CD8-positive, alpha-beta memory T cell (primary cell): ENCODE measurements around the gene OR7A5. TPM values are rescaled to one million over a fixed set of nuclear protein-coding genes. Genes with fewer than 3 reads are reported as not detected.
"Not testable (repeated sequence)": the region's sequence is repeated elsewhere in the genome, so short reads cannot be mapped to it uniquely, and the experiment has no call there.

Experiments used
- CTCF ChIA-PET: fragments of 350-600 bp; sonication (Branson Sonifier 250); formaldehyde crosslinking; loops from one replicate; lab custom pipeline; 2021; ENCODE audit warnings: antibody characterized with exemption; lab: Charles Lee
- POLR2A ChIA-PET: fragments of 350-600 bp; sonication (Branson Sonifier 250); formaldehyde crosslinking; loops from one replicate; lab custom pipeline; 2021; ENCODE audit warnings: antibody characterized with exemption; lab: Charles Lee
- DNase-seq, 5 donors: peaks; one replicate each; pipeline versions ENCODE4 v3.0.0 to v3.0.0-alpha.2; 2020 to 2022; ENCODE audit warnings: mixed read lengths in 1 of 5
- H3K27ac ChIP-seq: one replicate; pipeline ENCODE4 v1.7.0; 2013; ENCODE audit warnings: low read depth, mild to moderate bottlenecking, low read length, moderate library complexity
- H3K27me3 ChIP-seq: 2 replicates; pipeline ENCODE4 v1.7.0; 2013; ENCODE audit warnings: low read length, mild to moderate bottlenecking; ENCODE audit not compliant: insufficient read depth, poor library complexity, severe bottlenecking
- H3K36me3 ChIP-seq: 2 replicates; pipeline ENCODE4 v1.7.0; 2013; ENCODE audit warnings: mild to moderate bottlenecking, low read length, moderate library complexity; ENCODE audit not compliant: insufficient read depth
- H3K4me1 ChIP-seq: 2 replicates; pipeline ENCODE4 v1.7.0; 2013; ENCODE audit warnings: mild to moderate bottlenecking, low read length, moderate library complexity; ENCODE audit not compliant: insufficient read depth
- H3K4me3 ChIP-seq: 2 replicates; pipeline ENCODE4 v1.7.0; 2013; ENCODE audit warnings: mild to moderate bottlenecking, low read length
- H3K9me3 ChIP-seq: 2 replicates; pipeline ENCODE4 v1.7.0; 2013; ENCODE audit warnings: mild to moderate bottlenecking, low read length
- H3K27ac Mint-ChIP-seq, 8 donors: one replicate each; pipeline ENCODE4 v1.8.0; 2020 to 2021; ENCODE audit warnings: mixed read lengths in 8 of 8, mild to moderate bottlenecking in 6 of 8, inconsistent platforms in 3 of 8, moderate library complexity in 3 of 8
- H3K27me3 Mint-ChIP-seq, 2 donors: one replicate each; pipeline ENCODE4 v1.8.0; 2020 to 2021; ENCODE audit warnings: mixed read lengths in 2 of 2, mild to moderate bottlenecking in 1 of 2, moderate library complexity in 1 of 2
- H3K36me3 Mint-ChIP-seq, 3 donors: one replicate each; pipeline ENCODE4 v1.8.0; 2020 to 2021; ENCODE audit warnings: mixed read lengths in 3 of 3, inconsistent platforms in 1 of 3, mild to moderate bottlenecking in 1 of 3
- H3K4me1 Mint-ChIP-seq, 3 donors: one replicate each; pipeline ENCODE4 v1.8.0; 2020 to 2021; ENCODE audit warnings: mixed read lengths in 3 of 3, inconsistent platforms in 1 of 3, mild to moderate bottlenecking in 1 of 3
- H3K4me3 Mint-ChIP-seq, 7 donors: one replicate each; pipeline ENCODE4 v1.8.0; 2020 to 2021; ENCODE audit warnings: mixed read lengths in 7 of 7, mild to moderate bottlenecking in 6 of 7, moderate library complexity in 4 of 7, inconsistent platforms in 2 of 7
- H3K9me3 Mint-ChIP-seq, 5 donors: one replicate each; pipeline ENCODE4 v1.8.0; 2020 to 2022; ENCODE audit warnings: mixed read lengths in 5 of 5, mild to moderate bottlenecking in 3 of 5, moderate library complexity in 2 of 5, inconsistent platforms in 1 of 5
- polyA plus RNA-seq: library from polyadenylated mRNA; unstranded; fragments of 300-500 nt; fragmentation: Illumina TruSeq; gene quantifications from one replicate; pipeline ENCODE4 v1.2.3, GENCODE V29; 2021
- total RNA-seq, 2 experiments: library from RNA; stranded (reverse); gene quantifications; one replicate each; pipeline ENCODE4 v1.2.3, GENCODE V29; 2021

Gene OR7A5
- total and polyA plus RNA-seq, 3 experiments from 2014 or later, result not detected

DNA sequence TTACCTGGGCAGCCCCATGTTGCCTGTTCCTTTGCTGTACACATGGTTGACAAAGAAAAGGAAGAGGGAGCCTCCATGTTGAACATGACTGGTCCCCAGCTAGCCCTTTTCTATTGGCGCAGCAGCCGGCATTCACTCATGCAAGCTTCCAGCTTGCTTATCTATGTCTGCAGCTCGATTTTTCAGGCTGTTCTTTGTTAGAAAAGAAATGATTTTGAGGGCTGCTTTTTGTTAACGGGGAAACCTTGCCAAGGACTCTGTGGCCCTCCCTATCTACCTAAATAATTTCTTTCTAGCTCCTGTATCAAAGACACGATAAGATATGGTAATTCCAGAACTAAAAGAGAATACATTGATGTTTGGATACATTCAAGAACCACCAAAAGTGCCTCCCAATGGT lies 36.2 kb downstream of the OR7A5 start:
- Histone ChIP-seq H3K36me3 (no peaks in the 10 kb centered on the region), H3K4me3 (no peak overlapping the region), H3K27me3 (no peaks in the 10 kb centered on the region), H3K9me3 (no peaks in the 10 kb centered on the region), H3K4me1 (no peaks in the 10 kb centered on the region), H3K27ac (no peak overlapping the region)
- Mint-ChIP-seq H3K4me3 (no peak overlapping the region), H3K4me1 (no peaks in the 10 kb centered on the region), H3K27ac (no peak overlapping the region), H3K27me3 (peaks cover 9 to 41% of the 10 kb centered on the region in 2 donors), H3K36me3 (no peaks in the 10 kb centered on the region), H3K9me3 (no peaks in the 10 kb centered on the region)
- no peak for DNase-seq
- POLR2A ChIA-PET, result no interaction called here
- CTCF ChIA-PET, result no interaction called here

DNA sequence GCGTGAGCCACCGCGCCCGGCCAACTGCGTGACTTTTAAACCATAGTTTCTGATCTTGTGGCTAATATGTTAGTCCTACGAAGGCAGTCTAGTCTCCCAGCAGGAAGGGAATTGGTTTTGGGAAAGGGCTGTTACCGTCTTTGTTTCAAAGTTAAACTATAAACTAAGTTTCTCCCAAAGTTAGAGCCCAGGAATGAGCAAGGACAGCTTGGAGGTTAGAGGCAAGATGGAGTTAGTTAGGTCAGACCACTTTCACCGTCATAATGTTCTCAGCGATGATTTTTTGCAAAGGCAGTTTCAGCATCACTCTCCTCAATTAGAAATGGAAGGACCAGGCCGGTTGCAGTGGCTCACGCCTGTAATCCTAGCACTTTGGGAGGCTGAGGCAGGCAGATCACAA lies 39.0 kb downstream of the OR7A5 start:
- CTCF ChIA-PET, result no interaction called here
- no peak overlapping the region for H3K4me3 ChIP-seq

DNA sequence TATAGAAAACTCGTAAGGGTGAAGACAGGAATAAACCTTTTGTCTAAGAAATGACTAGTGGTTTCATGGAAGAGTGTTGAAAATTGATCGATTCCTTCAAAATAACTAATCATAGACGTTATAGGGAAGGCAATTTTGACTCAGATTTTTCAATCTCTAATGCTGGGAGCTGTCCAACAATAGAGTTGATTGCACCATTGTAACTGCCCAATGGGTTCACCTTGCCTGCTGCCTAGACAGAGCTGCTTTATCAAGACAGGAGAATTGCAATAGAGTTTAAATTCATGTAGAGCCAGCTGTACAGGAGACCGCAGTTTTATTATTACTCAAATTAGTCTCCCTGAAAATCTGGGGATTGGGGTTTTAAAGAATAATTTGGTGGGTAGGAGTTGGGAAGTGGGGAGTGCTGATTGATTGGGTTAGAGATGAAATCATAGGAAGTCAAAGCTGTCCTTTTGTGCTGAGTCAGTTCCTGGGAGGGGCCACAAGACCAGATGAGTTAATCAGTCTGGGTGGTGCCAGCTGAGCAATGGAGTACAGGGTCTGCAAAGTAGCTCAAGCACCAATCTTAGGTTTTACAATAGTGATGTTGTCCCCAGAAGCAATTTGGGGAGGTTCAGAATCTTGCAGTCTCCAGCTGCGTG lies 39.8 kb downstream of the OR7A5 start:
- peaks cover 10 to 43% of the 10 kb centered on the region in 2 donors for H3K27me3 Mint-ChIP-seq
- Histone ChIP-seq H3K27ac (no peak overlapping the region), H3K36me3 (no peaks in the 10 kb centered on the region), H3K4me1 (no peaks in the 10 kb centered on the region), H3K27me3 (no peaks in the 10 kb centered on the region), H3K4me3 (no peak overlapping the region), H3K9me3 (no peaks in the 10 kb centered on the region)
- no peaks in the 10 kb centered on the region for H3K4me1 Mint-ChIP-seq
- no peaks in the 10 kb centered on the region for H3K36me3 Mint-ChIP-seq
- no peak for DNase-seq
- H3K27ac Mint-ChIP-seq, result no peak overlapping the region
- H3K4me3 Mint-ChIP-seq, result no peak overlapping the region
- ChIA-PET POLR2A (no interaction called here), CTCF (no interaction called here)
- H3K9me3 Mint-ChIP-seq, result no peaks in the 10 kb centered on the region

More for the DNA sequence above, 39.0 kb downstream of the OR7A5 start:
- Mint-ChIP-seq H3K9me3 (no peaks in the 10 kb centered on the region), H3K4me3 (no peak overlapping the region), H3K27me3 (peaks cover 11 to 47% of the 10 kb centered on the region in 2 donors), H3K4me1 (no peaks in the 10 kb centered on the region), H3K36me3 (no peaks in the 10 kb centered on the region), H3K27ac (no peak overlapping the region)
- Histone ChIP-seq H3K27ac (no peak overlapping the region), H3K36me3 (no peaks in the 10 kb centered on the region), H3K9me3 (no peaks in the 10 kb centered on the region), H3K4me1 (no peaks in the 10 kb centered on the region), H3K27me3 (no peaks in the 10 kb centered on the region)
- POLR2A ChIA-PET, result no interaction called here
- DNase-seq, result no peak

DNA sequence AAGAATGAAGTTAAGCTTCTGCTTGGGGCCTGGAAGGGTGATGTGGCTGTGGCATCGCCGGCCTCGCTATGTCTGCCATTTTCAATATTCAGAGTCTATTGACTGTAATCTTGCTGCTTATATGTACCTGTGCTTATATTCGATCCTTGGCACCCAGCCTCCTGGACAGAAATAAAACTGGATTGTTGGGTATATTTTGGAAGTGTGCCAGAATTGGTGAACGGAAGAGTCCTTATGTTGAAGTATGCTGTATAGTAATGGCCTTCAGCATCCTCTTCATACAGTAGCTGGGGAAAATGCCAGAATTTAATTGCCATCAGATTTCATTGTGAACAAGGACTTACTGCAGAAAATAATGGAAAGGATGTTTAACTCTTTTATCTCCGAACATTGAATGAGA lies 42.7 kb downstream of the OR7A5 start:
- H3K27me3 ChIP-seq, H3K36me3 ChIP-seq, H3K4me1 ChIP-seq, H3K4me1 Mint-ChIP-seq, POLR2A ChIA-PET, H3K36me3 Mint-ChIP-seq, CTCF ChIA-PET, H3K27ac Mint-ChIP-seq, H3K9me3 ChIP-seq, H3K27ac ChIP-seq, DNase-seq, H3K9me3 Mint-ChIP-seq, H3K4me3 Mint-ChIP-seq, H3K4me3 ChIP-seq: not testable (repeated sequence)
- peaks cover 11 to 51% of the 10 kb centered on the region in 2 donors for H3K27me3 Mint-ChIP-seq

DNA sequence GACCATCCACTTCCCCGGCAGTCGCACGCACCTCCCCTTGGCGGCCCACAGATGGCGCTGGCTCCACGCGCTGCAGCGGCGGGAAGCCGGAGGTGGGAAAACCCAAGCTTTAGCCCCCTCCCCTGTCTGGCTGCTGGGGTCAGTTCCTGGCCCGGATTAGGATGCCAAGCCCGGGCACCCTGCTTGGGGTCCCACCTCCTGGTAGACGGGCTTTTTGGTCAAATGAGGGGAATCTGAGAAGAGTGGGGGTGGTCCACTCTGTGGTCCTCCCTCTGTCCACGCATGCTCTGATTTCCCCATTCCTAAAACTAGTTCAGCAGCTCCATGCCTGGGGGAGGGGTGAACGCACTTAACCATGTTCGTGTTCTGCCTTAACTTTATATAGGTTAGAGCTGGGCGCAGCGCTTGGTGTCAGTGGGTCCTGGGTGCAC lies 48.5 kb downstream of the OR7A5 start:
- no peaks in the 10 kb centered on the region for H3K9me3 ChIP-seq
- ChIA-PET CTCF (no interaction called here), POLR2A (no interaction called here)
- H3K9me3 Mint-ChIP-seq, result peaks cover 0 to 8% (median 1%) of the 10 kb centered on the region in 5 donors
- H3K4me1 Mint-ChIP-seq, result peaks cover 12 to 16% (median 13%) of the 10 kb centered on the region in 3 donors
- H3K4me3 Mint-ChIP-seq, result no peak overlapping the region
- H3K27me3 ChIP-seq, result no peaks in the 10 kb centered on the region
- no peak overlapping the region for H3K27ac Mint-ChIP-seq
- H3K27me3 Mint-ChIP-seq, result peaks cover 8 to 44% of the 10 kb centered on the region in 2 donors
- DNase-seq, result no peak
- no peaks in the 10 kb centered on the region for H3K36me3 ChIP-seq
- H3K4me3 ChIP-seq, result no peak overlapping the region
- peaks cover 11% of the 10 kb centered on the region for H3K4me1 ChIP-seq
- H3K36me3 Mint-ChIP-seq, result no peaks in the 10 kb centered on the region
- H3K27ac ChIP-seq, result no peak overlapping the region

DNA sequence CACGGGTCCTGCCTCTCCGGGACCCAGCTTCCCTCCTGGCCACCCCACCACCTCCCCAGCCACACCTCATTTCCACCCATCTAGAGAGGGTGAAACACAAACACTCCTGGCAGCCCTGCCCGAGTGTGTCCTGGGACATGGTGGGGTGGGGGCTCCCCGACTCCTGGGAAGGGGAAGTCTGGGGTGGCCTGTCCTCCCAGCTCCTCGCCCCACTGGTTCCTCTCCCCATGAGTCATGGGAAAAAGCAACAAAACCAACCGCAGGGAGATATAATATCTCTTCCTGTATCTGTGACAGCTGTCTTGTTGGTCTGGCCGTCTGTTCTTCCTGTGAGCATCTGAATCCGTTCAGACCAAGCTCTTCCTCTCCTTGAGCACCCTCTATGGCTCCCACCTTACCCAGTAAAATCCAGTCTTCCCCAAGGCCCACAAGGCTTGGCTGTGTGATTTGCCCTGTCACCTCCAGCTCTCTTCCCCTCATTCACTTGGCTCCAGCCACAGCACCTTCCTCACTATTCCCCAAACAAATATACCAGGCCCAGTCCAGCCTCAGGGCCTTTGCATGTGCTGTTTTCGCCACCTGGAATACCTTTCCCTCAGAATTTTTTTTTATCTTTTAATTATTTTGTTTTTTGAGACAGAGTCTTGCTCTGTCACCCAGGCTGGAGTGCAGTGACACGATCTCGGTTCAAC lies 49.7 kb downstream of the OR7A5 start:
- H3K9me3 ChIP-seq, H3K36me3 Mint-ChIP-seq, CTCF ChIA-PET, H3K36me3 ChIP-seq, H3K4me3 ChIP-seq, H3K9me3 Mint-ChIP-seq, DNase-seq, POLR2A ChIA-PET, H3K27me3 ChIP-seq: not testable (repeated sequence)
- Mint-ChIP-seq H3K27ac (peak overlapping the region in 2 of 8 donors; percentile 70 to 83), H3K4me1 (peaks cover 12 to 16% (median 13%) of the 10 kb centered on the region in 3 donors), H3K27me3 (peaks cover 8 to 42% of the 10 kb centered on the region in 2 donors), H3K4me3 (peak overlapping the region in 1 of 7 donors; percentile 17)
- Histone ChIP-seq H3K4me1 (peaks cover 11% of the 10 kb centered on the region), H3K27ac (peak overlapping the region; percentile 16)

DNA sequence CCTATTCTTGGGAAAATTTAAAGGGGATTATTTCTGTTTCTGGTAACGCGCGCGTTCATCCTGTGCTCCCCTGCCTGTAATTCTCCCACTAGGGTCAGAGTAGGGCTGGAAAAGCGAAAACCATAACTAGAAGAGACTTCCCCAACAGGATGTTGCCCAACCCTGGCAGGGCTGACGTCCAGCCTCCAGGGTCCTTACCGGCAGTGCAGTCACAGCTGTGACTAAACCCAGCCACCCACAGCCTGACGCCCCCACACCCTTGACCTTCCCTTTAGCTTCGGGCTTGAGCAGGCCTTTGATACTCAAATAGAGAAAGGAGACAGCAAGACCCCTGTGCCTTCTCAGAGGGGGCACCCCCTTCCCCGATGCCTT lies 50.3 kb downstream of the OR7A5 start:
- Histone ChIP-seq H3K27ac (peak overlapping the region; percentile 16), H3K4me1 (peaks cover 11% of the 10 kb centered on the region)
- H3K36me3 Mint-ChIP-seq, H3K9me3 ChIP-seq, CTCF ChIA-PET, H3K36me3 ChIP-seq, H3K27me3 ChIP-seq, H3K4me3 Mint-ChIP-seq, POLR2A ChIA-PET, H3K4me3 ChIP-seq, H3K27ac Mint-ChIP-seq, H3K9me3 Mint-ChIP-seq, DNase-seq: not testable (repeated sequence)
- Mint-ChIP-seq H3K27me3 (peaks cover 11 to 42% of the 10 kb centered on the region in 2 donors), H3K4me1 (peaks cover 12 to 16% (median 13%) of the 10 kb centered on the region in 3 donors)

DNA sequence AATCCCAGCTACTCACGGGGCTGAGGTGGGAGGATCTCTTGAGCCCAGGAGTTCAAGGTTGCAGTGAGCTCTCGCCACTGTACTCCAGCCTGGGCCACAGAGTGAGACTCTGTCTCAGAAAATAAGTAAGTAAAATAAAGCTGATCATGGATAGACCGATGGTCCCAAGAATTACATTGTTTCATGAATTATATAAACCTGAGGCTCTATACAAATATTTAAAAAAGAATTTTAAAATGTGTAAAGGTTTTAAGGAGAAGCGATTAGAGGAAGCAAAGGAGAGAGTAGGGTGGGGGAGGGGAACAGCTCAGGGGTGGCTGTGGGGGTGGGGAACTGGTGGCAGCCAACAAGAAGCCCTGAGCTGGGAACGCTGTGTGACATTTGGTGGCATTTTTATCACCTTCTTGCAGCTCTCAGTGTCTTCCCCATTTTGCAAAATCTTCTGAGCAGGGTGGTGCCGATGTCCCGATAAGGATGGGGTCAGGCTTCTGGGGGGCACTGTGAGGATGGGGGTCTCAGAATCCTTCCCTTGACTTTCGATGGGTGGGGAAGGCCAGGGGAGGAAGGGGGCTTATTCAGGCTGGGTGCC lies 51.5 kb downstream of the OR7A5 start:
- H3K27ac Mint-ChIP-seq, H3K36me3 ChIP-seq, H3K27me3 ChIP-seq, DNase-seq, H3K4me3 ChIP-seq, CTCF ChIA-PET, H3K4me3 Mint-ChIP-seq, H3K9me3 ChIP-seq, POLR2A ChIA-PET, H3K36me3 Mint-ChIP-seq, H3K9me3 Mint-ChIP-seq: not testable (repeated sequence)
- H3K4me1 Mint-ChIP-seq, result peaks cover 12 to 16% (median 13%) of the 10 kb centered on the region in 3 donors
- H3K27me3 Mint-ChIP-seq, result peaks cover 11 to 46% of the 10 kb centered on the region in 2 donors
- H3K4me1 ChIP-seq, result peaks cover 11% of the 10 kb centered on the region
- H3K27ac ChIP-seq, result peak overlapping the region; percentile 59
